SK-N-SH treated with all-trans-retinoic acid at 6 μM for 48 hours (cell line): ENCODE data around the gene CPEB3.

ENCODE experiments used
- CREB5 ChIP-seq: fragments of 250-450 bp; sonication (Bioruptor Pico); IDR thresholded peaks from 2 replicates; pipeline ENCODE4 v1.5.1; 2020; ENCODE audit warnings: low read depth, mild to moderate bottlenecking, moderate library complexity
- ESRRG ChIP-seq: fragments of 250-450 bp; sonication (Bioruptor Pico); IDR thresholded peaks from 2 replicates; pipeline ENCODE4 v1.6.1; 2021; ENCODE audit warnings: mild to moderate bottlenecking
- GLIS3 ChIP-seq: fragments of 250-450 bp; sonication (Bioruptor Pico); IDR thresholded peaks from 2 replicates; pipeline ENCODE4 v1.5.0; 2020; ENCODE audit warnings: mild to moderate bottlenecking, moderate library complexity
- ISL1 ChIP-seq: fragments of 250-450 bp; sonication (Bioruptor Pico); IDR thresholded peaks from 2 replicates; pipeline ENCODE4 v2.1.2; 2022; ENCODE audit warnings: mild to moderate bottlenecking, moderate library complexity
- POU6F1 ChIP-seq: fragments of 250-450 bp; sonication (Bioruptor Pico); IDR thresholded peaks from 2 replicates; pipeline ENCODE4 v1.8.0; 2021; ENCODE audit warnings: low read depth, mild to moderate bottlenecking, moderate library complexity, borderline replicate concordance
- ZFP3 ChIP-seq: fragments of 250-450 bp; sonication (Bioruptor Pico); IDR thresholded peaks from 2 replicates; pipeline ENCODE4 v1.5.0; 2020; ENCODE audit warnings: mild to moderate bottlenecking, moderate library complexity
- TF ChIP-seq, protein P1 (sequence below): fragments of 250-450 bp; sonication (Bioruptor Pico); IDR thresholded peaks from 2 replicates; pipeline ENCODE4 v1.8.0; 2020; ENCODE audit warnings: mild to moderate bottlenecking, moderate library complexity, borderline replicate concordance

- TF ChIP-seq GLIS3 (CRISPR knock-in tag), result no peak
- TF ChIP-seq ESRRG (CRISPR knock-in tag), result no peak
- no peak for TF ChIP-seq POU6F1
- no peak for TF ChIP-seq CREB5 (CRISPR knock-in tag)
- no peak for TF ChIP-seq ZFP3 (CRISPR knock-in tag)
- TF ChIP-seq, protein P1, sequence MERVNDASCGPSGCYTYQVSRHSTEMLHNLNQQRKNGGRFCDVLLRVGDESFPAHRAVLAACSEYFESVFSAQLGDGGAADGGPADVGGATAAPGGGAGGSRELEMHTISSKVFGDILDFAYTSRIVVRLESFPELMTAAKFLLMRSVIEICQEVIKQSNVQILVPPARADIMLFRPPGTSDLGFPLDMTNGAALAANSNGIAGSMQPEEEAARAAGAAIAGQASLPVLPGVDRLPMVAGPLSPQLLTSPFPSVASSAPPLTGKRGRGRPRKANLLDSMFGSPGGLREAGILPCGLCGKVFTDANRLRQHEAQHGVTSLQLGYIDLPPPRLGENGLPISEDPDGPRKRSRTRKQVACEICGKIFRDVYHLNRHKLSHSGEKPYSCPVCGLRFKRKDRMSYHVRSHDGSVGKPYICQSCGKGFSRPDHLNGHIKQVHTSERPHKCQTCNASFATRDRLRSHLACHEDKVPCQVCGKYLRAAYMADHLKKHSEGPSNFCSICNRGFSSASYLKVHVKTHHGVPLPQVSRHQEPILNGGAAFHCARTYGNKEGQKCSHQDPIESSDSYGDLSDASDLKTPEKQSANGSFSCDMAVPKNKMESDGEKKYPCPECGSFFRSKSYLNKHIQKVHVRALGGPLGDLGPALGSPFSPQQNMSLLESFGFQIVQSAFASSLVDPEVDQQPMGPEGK (CRISPR knock-in tag), result no peak
- no peak for TF ChIP-seq ISL1 (CRISPR knock-in tag)
Observed at GRCh38 chr10:92024700-92025099, 266.2 kb downstream of the CPEB3 start.
